H9 (cell line): ENCODE results near the gene FLG2. TPM values are rescaled to one million over a fixed set of nuclear protein-coding genes. Genes with fewer than 3 reads are reported as not detected.

Experiments used
- DNase-seq: peaks from one replicate; pipeline ENCODE4 v3.0.0-alpha.2; 2017
- H2AFZ ChIP-seq: one replicate; pipeline ENCODE4 v1.6.1; 2013; ENCODE audit warnings: mild to moderate bottlenecking, low read length, control low read depth, moderate library complexity
- H2AK5ac ChIP-seq: 2 replicates; pipeline ENCODE4 v1.6.1; 2013; ENCODE audit warnings: low read length, control low read depth, mixed read lengths; ENCODE audit not compliant: insufficient read length
- H2BK120ac ChIP-seq: one replicate; pipeline ENCODE4 v1.6.1; 2013; ENCODE audit warnings: low read depth, mild to moderate bottlenecking, low read length, control low read depth, inconsistent platforms; ENCODE audit not compliant: poor library complexity, severe bottlenecking
- H2BK12ac ChIP-seq: 2 replicates; pipeline ENCODE4 v1.6.1; 2013; ENCODE audit warnings: low read length, control low read depth, mixed read lengths, low read depth; ENCODE audit not compliant: insufficient read length
- H2BK15ac ChIP-seq: 2 replicates; pipeline ENCODE4 v1.6.1; 2013; ENCODE audit warnings: low read depth, low read length, control low read depth
- H2BK20ac ChIP-seq: one replicate; pipeline ENCODE4 v1.6.1; 2013; ENCODE audit warnings: low read depth, mild to moderate bottlenecking, low read length, control low read depth, inconsistent platforms; ENCODE audit not compliant: poor library complexity, severe bottlenecking
- H2BK5ac ChIP-seq: 2 replicates; pipeline ENCODE4 v1.6.1; 2013; ENCODE audit warnings: low read length, control low read depth, mixed read lengths; ENCODE audit not compliant: insufficient read length
- H3K14ac ChIP-seq: 2 replicates; pipeline ENCODE4 v1.6.1; 2013; ENCODE audit warnings: low read length, control low read depth; ENCODE audit not compliant: insufficient read depth
- H3K18ac ChIP-seq: 2 replicates; pipeline ENCODE4 v1.6.1; 2013; ENCODE audit warnings: low read depth, mild to moderate bottlenecking, mixed read lengths, low read length, control low read depth; ENCODE audit not compliant: insufficient read length
- H3K23ac ChIP-seq: 2 replicates; pipeline ENCODE4 v1.6.1; 2013; ENCODE audit warnings: low read length, control low read depth, mixed read lengths, low read depth; ENCODE audit not compliant: insufficient read length
- H3K23me2 ChIP-seq: 2 replicates; pipeline ENCODE4 v1.6.1; 2013; ENCODE audit warnings: low read depth, mild to moderate bottlenecking, mixed read lengths, low read length, control low read depth; ENCODE audit not compliant: insufficient read length, poor library complexity, severe bottlenecking
- H3K27ac ChIP-seq: 2 replicates; pipeline ENCODE4 v1.5.1; 2013; ENCODE audit warnings: low read length, control low read depth, mixed read lengths, low read depth; ENCODE audit not compliant: insufficient read length
- H3K27me3 ChIP-seq: 2 replicates; pipeline ENCODE4 v1.6.1; 2013; ENCODE audit warnings: low read length, control low read depth, inconsistent platforms; ENCODE audit not compliant: insufficient read depth
- H3K4ac ChIP-seq: 2 replicates; pipeline ENCODE4 v1.6.1; 2013; ENCODE audit warnings: low read depth, mild to moderate bottlenecking, control low read depth, inconsistent platforms, low read length, moderate library complexity
- H3K4me1 ChIP-seq: 2 replicates; pipeline ENCODE4 v1.6.1; 2013; ENCODE audit warnings: low read length, control low read depth, inconsistent platforms; ENCODE audit not compliant: insufficient read depth
- H3K4me2 ChIP-seq: 2 replicates; pipeline ENCODE4 v1.6.1; 2013; ENCODE audit warnings: low read length, control low read depth, mixed read lengths; ENCODE audit not compliant: insufficient read length, insufficient read depth
- H3K56ac ChIP-seq: 2 replicates; pipeline ENCODE4 v1.6.1; 2013; ENCODE audit warnings: low read depth, mild to moderate bottlenecking, mixed read lengths, low read length, control low read depth; ENCODE audit not compliant: insufficient read length
- H3K79me1 ChIP-seq: 2 replicates; pipeline ENCODE4 v1.6.1; 2013; ENCODE audit warnings: low read depth, mild to moderate bottlenecking, moderate library complexity, low read length, control low read depth, inconsistent platforms; ENCODE audit not compliant: insufficient read depth, poor library complexity, severe bottlenecking
- H3K79me2 ChIP-seq: 2 replicates; pipeline ENCODE4 v1.6.1; 2013; ENCODE audit warnings: low read length, control low read depth, inconsistent platforms; ENCODE audit not compliant: insufficient read depth
- H3K9ac ChIP-seq: 2 replicates; pipeline ENCODE4 v1.6.1; 2013; ENCODE audit warnings: low read length, control low read depth, mixed read lengths; ENCODE audit not compliant: insufficient read length; ENCODE audit errors: extremely low read depth
- H3K9me3 ChIP-seq: one replicate; pipeline ENCODE4 v1.6.1; 2013; ENCODE audit warnings: low read depth, low read length, inconsistent platforms; ENCODE audit not compliant: control insufficient read depth
- H3T11ph ChIP-seq: one replicate; pipeline ENCODE4 v1.6.1; 2013; ENCODE audit warnings: mild to moderate bottlenecking, low read length, control low read depth, inconsistent platforms
- H4K20me1 ChIP-seq: one replicate; pipeline ENCODE4 v1.6.1; 2013; ENCODE audit not compliant: control insufficient read depth, insufficient read length, insufficient read depth
- H4K5ac ChIP-seq: 2 replicates; pipeline ENCODE4 v1.6.1; 2013; ENCODE audit warnings: low read depth, mild to moderate bottlenecking, mixed read lengths, low read length, control low read depth; ENCODE audit not compliant: insufficient read length
- H4K8ac ChIP-seq: replicated peaks from 2 replicates; pipeline ENCODE4 v1.6.1; 2013; ENCODE audit warnings: low read length, control low read depth, mixed read lengths, low read depth; ENCODE audit not compliant: insufficient read length
- H4K91ac ChIP-seq: 2 replicates; pipeline ENCODE4 v1.6.1; 2013; ENCODE audit warnings: low read depth, mild to moderate bottlenecking, moderate library complexity, mixed read lengths, low read length, control low read depth; ENCODE audit not compliant: insufficient read length
- H3K27ac Mint-ChIP-seq, 3 experiments: 2 replicates in 2 of 3; 3 replicates in 1 of 3; pipeline ENCODE4 v1.8.0; 2020 to 2021; ENCODE audit warnings: mixed read lengths in 3 of 3, mild to moderate bottlenecking in 1 of 3, moderate library complexity in 1 of 3
- H3K27me3 Mint-ChIP-seq: 2 replicates; pipeline ENCODE4 v1.8.0; 2021; ENCODE audit warnings: low read depth, mild to moderate bottlenecking, moderate library complexity, mixed read lengths
- H3K36me3 Mint-ChIP-seq, 3 experiments: 2 replicates in 2 of 3; 3 replicates in 1 of 3; pipeline ENCODE4 v1.8.0; 2020 to 2021; ENCODE audit warnings: low read depth in 3 of 3, mixed read lengths in 3 of 3; ENCODE audit not compliant: insufficient read depth in 1 of 3
- H3K4me1 Mint-ChIP-seq, 2 experiments: 2 replicates each; pipeline ENCODE4 v1.8.0; 2020; ENCODE audit warnings: mixed read lengths in 2 of 2
- H3K4me3 Mint-ChIP-seq, 2 experiments: 2 replicates in 1 of 2; 3 replicates in 1 of 2; pipeline ENCODE4 v1.8.0; 2020 to 2021; ENCODE audit warnings: mild to moderate bottlenecking in 2 of 2, mixed read lengths in 2 of 2, moderate library complexity in 1 of 2
- H3K9me3 Mint-ChIP-seq, 2 experiments: 2 replicates in 1 of 2; 3 replicates in 1 of 2; pipeline ENCODE4 v1.8.0; 2020; ENCODE audit warnings: mild to moderate bottlenecking in 2 of 2, mixed read lengths in 2 of 2, moderate library complexity in 1 of 2
- CTCF ChIP-seq: fragments of 200-600 bp; sonication (generic); conservative IDR thresholded peaks from 3 replicates; pipeline ENCODE4 v1.8.0; 2021; ENCODE audit warnings: antibody characterized with exemption, mild to moderate bottlenecking
- WGBS: extraction: QIAGEN DNeasy Blood & Tissue Kit; methylation state at CpG from one replicate; pipeline ENCODE4 v1.1.7; 2013; ENCODE audit warnings: missing lambda C conversion rate, low lambda C conversion rate, mixed read lengths; ENCODE audit not compliant: insufficient read length; ENCODE audit errors: extremely low coverage; 5-methylcytosine and 5-hydroxymethylcytosine counted together
- total RNA-seq: library from RNA; stranded (reverse); gene quantifications from 2 replicates; pipeline ENCODE4 v1.2.1, GENCODE V29; 2021

FLG2 gene
- total RNA-seq, 1 experiment from 2014 or later = not detected

GRCh38 chr1:152347116-152347728 is 12.6 kb downstream of the FLG2 start:
- H3K27me3 Mint-ChIP-seq = no peaks in the 10 kb centered on the region
- H3T11ph ChIP-seq = no peak overlapping the region
- no peak overlapping the region for H2BK15ac ChIP-seq
- H3K27me3 ChIP-seq = no peaks in the 10 kb centered on the region
- no peak overlapping the region for H3K18ac ChIP-seq
- no peak overlapping the region for H3K27ac ChIP-seq
- H2BK12ac ChIP-seq = no peak overlapping the region
- peak; percentile 63 for TF ChIP-seq CTCF
- WGBS = no CpG with 5 or more reads among the region's 8 CpGs
- H3K36me3 Mint-ChIP-seq = peaks cover 0 to 3% (median 2%) of the 10 kb centered on the region in 3 experiments; a peak in 3 of 7 replicates
- no peak overlapping the region for H3K9ac ChIP-seq
- DNase-seq = no peak
- H3K4me3 Mint-ChIP-seq = no peak overlapping the region
- H3K23me2 ChIP-seq = no peaks in the 10 kb centered on the region
- H3K9me3 ChIP-seq = peaks cover 59% of the 10 kb centered on the region
- no peak overlapping the region for H3K14ac ChIP-seq
- no peak overlapping the region for H2BK120ac ChIP-seq
- H3K4me1 ChIP-seq = no peaks in the 10 kb centered on the region
- no peak overlapping the region for H2BK5ac ChIP-seq
- no peaks in the 10 kb centered on the region for H3K4me1 Mint-ChIP-seq
- no peak overlapping the region for H2AK5ac ChIP-seq
- H2BK20ac ChIP-seq = no peak overlapping the region
- no peak overlapping the region for H4K91ac ChIP-seq
- H4K20me1 ChIP-seq = no peaks in the 10 kb centered on the region
- H3K4me2 ChIP-seq = no peak overlapping the region
- H3K4ac ChIP-seq = no peak overlapping the region
- H4K8ac ChIP-seq = no peak overlapping the region
- H2AFZ ChIP-seq = no peak overlapping the region
- H3K9me3 Mint-ChIP-seq = peaks cover 47 to 54% of the 10 kb centered on the region in 2 experiments
- no peaks in the 10 kb centered on the region for H3K79me1 ChIP-seq
- no peak overlapping the region for H3K56ac ChIP-seq
- no peak overlapping the region for H4K5ac ChIP-seq
- H3K79me2 ChIP-seq = no peaks in the 10 kb centered on the region
- H3K27ac Mint-ChIP-seq = no peak overlapping the region
- H3K23ac ChIP-seq = no peak overlapping the region
